GM19455 (cell line): ENCODE results near the gene CIBAR2.

Experiments
- ATAC-seq: cut with Tn5 transposase; IDR thresholded peaks from one replicate; pipeline ENCODE4 v1.9.1; 2021; ENCODE audit not compliant: unreplicated experiment

The CIBAR2 gene

DNA sequence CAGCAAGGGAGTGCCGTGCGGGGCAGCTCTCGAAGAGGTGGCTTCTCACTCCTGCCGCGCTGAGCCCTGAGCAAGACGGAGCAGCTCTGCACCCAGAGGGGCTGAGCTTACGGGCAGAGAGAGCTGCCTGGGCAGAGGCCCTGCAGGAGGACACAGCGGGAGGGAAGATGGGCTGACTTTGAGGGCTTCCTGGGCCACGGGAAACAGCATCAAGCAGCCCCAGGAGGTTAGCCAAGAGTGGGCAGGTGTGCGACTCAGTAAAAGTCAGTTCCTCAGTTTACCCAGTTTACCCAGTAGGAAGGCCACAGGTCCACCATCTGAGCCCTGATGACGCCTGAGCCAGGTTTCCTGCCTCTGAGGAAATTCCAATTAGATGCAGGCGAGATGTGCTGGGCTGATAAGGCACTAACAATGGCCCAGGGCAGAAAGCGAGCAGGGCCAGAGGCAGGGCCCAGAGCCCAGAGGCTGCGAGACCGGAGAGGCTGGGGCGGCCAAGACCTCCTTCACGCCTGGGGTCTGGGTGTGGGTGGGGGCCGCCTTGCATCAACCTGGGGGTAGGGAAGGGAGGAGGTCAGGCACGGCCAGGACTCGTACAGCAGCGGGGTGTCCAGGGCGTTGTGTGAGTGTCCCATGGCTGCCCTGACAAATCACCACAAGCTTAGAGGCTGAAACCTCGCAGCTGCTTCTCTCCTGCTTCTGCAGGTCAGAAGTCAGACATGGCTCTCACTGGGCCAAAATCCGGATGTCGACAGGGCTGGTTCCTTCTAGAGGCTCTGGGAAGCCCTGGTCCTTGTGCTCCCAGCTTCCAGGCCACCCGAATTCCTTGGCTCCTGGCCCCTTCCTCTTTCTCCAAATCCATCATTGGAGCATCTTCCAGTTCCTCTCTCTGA lies 32.0 kb upstream of the CIBAR2 start:
- no peak for ATAC-seq

DNA sequence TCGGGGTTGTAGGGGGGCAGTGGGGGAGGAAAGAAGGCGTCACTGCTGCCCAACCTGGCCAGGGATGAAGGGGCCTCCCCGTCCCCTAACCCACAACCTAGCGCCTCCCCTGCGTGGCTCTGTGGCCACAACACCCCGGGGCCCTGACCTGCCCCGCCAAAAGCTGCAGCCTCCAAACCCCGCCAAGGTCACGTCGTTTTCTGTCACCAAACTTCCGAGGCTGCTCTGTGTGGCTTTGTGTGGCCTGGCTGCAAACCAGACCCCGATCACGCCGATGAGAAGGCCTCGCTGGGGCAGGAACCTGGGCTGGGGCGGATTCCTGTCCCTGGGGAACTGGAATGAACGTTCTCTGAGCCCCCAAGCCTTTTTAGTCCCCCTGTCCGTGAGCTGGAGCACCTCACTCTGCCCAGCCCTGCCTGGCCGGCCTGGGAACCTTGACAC lies 30.5 kb upstream of the CIBAR2 start:
- no peak for ATAC-seq

DNA sequence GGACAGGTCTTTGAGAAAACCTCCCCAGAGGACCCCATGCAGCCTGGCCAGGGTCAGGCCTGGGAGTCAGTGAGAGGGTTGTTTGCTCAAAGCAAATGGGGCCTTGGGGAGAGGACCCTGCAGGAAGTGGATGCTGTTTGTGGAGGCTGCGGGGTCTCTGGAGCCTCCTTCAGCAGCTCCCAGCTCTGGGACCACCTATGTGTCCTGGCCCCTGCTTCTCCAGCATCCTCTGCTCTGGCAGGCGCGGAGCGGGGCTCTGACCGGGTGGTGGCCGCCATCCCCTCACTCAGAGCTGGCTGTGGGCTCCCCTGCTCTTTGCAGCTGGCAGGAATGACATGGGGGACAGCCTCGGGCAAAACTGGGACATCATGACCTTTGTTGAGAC lies 29.8 kb upstream of the CIBAR2 start:
- ATAC-seq = no peak

DNA sequence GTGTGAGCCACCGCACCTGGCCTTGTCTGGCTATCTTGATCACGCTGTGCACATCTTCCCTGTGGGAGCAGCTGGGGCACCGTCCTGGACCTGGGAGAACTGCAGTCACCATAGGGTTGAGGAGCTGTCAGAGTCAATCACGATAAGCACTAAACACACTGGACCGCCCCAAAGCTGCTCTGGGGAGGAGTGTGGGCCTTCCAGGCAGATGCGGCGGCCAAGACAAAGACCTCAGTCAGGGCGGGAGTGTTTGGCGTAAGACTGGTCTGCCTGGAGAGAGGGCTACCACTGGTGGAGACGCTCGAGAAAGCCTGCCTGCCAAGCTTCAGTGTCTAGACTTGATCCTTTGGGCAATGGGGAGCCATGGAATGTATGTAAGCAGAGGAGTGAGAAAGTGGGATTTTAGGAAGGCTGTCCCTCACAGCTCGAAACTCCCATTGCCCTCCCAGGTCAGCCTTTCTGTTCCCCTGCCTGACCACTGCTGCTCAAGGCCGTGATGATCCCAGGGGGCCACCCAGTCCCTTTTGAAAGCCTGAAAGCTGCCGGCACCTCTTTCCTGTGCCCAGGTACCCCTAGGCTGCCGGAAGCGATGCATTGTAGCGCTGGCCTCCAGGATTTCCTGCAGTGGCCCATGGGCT lies 29.3 kb upstream of the CIBAR2 start:
- no peak for ATAC-seq

DNA sequence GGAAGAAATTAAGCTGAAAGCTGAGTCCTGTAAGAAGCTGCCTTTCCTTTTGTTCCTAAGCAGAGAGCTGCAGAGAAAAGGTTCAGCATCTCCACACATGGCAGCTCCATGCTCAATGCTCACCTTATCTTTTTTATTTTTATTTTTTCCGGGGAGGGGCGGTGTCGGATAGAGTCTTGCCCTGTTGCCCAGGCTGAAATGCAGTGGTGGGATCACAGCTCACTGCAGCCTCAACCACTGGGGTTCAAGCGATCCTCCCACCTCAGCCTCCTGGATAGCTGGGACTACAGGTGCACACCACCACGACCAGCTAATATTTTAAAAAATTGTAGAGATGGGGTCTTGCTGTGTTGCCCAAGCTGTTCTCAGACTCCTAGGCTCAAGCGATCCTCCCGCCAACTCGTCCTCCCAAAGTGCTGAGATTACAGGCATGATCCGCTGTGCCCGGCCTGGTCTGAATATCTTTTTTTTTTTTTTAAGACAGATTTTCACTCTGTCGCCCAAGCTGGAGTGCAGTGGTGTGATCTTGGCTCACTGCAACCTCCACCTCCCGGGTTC lies 28.3 kb upstream of the CIBAR2 start:
- no peak for ATAC-seq

DNA sequence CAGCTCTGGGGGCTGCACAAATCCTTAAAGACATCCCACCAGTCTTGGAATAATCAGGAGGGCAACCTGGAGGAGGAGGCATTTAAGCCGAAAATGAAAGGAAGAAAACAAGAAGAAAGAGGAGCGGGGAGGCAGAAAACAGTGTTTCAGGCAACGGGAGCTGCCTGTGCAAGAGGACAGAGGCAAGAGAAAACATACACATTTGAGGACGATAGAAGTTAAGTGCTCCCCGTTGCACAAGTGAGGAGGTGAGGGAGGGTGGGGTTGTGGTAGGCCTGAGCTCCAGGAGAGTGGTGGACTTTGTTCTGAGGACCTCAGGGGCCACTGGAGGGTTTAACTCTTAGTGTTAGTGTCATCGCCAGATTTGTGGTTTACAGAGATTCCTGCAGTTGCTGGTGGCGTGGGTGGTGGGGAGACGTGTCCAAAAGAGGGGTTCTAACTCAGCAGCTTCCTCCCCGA lies 27.6 kb upstream of the CIBAR2 start:
- ATAC-seq = no peak

DNA sequence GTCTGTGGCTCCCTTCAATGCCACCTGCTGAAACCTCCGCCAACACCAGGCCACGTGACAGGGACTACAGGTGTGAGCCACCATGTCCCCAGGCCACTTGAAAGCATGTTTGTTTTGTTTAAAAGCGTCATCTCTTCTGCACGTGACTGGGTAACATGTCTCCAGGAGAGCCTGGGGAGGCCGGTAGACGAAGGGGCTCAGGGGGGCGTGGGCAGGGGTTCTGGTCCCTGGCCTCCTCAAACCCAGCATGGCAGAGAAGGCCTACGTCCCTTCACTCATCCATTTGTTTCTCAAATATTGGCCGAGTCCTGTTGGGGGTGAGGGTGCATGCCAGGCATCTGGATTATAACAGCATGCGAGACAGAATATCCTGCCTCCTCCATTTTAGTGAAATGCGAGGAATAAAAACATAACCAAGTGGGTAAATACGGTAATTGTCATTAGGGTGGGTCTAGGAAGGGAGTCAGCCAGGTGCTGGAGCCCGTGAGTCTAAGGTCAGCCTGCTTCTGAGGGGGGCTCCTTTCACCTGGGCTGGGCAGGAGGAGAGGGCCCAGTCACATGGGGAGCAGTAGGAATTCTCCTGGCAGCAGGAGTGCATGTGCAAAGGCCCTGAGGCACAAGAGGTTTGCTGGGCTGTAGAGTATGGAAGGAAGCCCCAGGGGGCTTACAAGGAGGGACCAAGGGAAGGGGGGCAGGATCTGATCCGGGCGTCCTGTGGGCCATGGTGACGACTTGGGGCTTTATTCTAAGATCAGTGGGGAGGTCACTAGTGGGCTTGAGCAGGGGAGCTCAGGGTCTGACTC lies 26.8 kb upstream of the CIBAR2 start:
- ATAC-seq = no peak

DNA sequence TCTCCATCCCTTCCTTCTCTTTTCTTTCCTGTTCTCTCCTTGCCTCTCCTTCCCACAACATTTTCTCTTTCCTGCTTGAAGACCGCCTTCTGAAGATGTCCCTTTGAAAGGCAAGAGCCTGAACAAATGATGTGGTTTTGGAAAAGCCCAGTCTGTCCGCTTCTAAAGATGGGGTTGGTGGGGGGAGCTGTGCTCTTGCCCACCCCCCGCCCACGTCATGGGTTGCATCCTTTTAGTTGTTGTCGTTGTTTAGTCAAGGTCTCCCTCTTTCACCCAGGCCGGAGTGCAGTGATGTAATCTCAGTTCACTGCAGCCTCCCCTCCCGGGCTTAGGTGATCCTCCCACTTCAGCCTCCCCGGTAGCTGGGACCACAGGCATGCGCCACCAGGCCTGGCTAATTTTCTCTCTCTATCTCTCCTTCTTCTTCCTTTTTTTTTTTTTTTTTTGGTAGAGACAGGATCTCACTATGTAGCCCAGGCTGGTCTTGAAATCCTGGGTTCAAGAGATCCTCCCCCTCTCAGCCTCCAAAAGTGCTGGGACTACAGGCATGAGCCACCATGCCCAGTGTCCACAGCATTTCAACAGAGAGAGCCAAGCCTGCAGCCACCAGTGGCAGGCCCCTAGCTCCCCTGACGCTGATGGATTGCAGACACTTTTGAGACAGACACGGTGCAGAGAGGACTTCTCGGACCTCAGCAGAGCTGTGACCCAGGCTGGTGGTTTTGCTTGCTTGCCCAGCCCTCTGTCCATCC lies 26.0 kb upstream of the CIBAR2 start:
- ATAC-seq = no peak

DNA sequence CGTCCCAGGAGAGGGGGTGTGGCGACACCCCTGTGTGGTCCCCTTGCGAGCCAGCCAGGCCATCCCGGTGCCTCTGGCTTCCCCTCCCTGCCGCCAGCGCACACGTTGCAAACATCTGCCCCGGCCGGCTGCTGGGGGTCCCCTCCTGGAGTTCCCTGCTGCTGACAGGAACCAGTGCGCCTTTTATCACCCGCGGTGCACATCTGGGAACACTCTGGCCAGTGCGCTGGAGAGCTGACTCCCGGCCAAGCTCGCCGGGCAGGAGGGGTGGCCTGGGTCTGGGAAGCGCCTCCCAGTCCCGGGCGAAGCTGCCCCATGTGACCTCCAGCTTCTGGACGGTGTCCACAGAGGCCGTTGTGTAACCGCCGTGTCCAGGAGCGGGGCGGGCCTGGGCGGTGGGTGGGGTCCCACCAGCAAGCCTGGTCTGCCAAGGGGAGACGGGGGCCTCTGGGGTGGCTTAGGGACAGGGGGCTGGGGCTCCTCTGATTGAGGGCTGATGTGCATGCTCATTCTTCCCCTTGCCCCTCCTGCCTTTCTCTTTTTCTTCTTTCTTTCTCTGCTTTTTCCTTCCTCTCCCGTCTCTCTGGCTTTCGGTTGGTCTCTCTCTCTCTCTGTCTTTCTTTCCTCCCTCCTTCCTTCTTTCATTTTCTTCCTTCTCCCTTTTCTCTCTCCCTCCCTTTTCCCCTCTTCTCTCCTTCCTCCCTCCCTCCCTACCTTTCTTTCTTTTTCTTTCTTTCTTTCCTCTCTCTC lies 25.2 kb upstream of the CIBAR2 start:
- ATAC-seq = no peak

DNA sequence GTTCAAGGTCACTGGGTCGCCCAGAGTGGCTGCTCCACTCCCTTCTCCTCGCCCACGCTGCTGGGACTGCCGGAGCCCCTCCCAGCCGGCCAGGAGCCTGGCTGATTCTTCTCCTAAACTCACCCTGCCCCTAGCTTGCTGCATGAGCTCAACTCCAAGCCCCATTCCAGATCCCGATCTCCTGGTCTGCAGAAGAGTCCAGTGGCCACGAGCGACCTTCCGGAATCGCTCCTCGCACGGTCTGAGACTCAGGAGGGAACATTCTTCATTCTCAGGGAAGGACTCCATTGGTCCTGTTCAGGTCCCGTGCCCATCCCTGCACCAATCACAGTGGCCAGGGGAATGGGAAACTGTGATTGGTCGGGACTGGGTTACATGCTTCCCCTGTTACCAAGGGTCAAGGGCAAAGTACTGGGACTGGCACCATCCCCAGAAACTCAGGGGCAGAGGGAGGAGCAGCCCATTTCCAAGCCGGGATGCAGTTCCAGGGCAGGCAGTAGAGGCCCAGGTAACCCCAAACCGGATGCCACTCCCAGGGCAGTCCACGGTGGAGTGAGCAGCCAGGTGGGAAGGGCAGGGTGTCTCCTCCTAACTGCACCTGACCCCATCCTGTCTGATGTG lies 24.5 kb upstream of the CIBAR2 start:
- no peak for ATAC-seq

DNA sequence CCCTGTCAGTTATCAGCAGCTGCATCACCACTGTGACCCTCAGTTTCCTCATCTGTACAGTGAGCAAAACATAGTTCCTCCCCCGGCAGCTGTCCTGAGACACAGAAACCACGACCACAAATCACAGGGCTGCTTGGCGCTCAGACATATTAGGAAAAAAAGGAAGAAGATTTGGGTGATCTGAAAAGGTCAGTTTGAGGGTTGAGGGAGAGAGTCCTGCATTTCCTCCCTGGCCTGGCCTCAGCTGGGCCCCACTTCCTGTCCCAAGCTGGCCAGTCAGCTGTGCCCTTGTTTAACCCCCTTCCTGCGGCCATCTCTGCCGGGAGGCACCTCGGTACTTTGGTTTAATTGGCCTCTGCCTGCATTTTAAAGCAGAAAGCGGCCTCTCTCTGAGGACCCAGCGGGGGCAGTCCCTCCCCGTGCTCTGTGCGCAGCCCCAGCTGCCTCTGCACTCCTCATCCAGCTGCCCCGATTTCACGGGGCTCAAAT lies 24.0 kb upstream of the CIBAR2 start:
- no peak for ATAC-seq

DNA sequence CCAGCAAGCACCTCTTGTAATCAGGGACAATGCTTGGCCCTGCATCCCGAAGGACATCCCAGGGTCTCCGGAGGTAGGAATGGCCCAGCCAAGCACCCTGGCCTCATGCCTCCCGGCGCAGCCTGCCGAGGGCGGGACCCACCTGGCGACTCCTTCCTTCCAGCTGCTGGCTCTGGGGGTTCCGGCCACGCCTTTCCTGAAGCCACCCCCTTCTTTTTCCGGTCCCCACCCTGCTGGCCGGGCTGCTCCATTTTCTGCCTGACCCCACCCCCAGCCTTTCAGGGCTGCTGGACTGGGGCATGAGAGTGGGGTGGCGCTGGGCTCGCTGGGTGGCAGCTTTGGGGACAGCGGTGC lies 22.5 kb upstream of the CIBAR2 start:
- no peak for ATAC-seq

DNA sequence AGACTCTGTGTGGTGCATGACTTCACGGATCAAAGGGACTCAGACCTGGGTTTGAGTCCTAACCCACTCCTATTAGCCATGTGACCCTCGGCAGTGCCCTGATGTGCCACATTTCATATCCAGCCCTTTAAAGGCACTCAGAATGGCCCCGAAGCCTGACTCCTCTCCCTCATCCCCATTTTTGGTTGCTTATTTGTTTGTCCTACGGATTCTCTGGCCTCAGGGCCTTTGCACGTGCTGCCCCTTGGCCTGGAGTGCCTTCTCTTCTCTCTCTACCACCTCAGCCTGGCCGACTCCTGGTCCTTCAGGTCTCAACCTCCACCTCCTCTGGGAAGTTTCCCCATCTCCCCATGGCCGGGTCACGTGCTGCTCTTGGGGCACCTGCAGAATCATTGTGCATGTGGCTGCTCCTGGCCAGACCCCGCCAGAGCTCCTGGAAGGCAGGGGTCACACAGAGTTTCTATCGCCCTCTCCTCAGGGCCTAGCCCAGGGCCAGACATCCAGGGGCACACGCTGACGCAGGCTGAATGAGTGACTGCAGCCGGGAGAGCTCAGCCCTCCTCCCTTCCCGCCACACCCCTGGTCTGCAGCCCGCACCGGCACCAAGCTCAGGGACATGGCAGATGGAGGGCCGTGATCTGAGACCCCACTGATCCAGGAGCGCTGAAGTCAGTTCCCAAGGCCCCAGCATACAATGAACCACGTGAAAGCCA lies 22.0 kb upstream of the CIBAR2 start:
- ATAC-seq = no peak

DNA sequence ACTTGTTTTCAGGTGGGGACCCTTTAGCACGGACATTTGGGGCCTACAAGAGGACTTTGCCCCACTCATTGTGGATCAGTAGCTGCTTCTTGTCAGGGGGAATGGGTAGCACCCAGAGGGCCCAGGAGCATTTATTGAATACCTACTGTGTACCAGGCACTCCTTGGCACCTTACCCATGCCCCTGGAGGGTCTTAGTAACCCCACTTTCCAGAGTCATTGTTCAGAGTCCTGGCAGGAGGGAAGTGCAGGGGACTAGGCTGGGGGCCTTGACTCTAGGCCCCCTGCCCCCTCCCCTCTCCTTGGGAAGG lies 21.0 kb upstream of the CIBAR2 start:
- no peak for ATAC-seq

DNA sequence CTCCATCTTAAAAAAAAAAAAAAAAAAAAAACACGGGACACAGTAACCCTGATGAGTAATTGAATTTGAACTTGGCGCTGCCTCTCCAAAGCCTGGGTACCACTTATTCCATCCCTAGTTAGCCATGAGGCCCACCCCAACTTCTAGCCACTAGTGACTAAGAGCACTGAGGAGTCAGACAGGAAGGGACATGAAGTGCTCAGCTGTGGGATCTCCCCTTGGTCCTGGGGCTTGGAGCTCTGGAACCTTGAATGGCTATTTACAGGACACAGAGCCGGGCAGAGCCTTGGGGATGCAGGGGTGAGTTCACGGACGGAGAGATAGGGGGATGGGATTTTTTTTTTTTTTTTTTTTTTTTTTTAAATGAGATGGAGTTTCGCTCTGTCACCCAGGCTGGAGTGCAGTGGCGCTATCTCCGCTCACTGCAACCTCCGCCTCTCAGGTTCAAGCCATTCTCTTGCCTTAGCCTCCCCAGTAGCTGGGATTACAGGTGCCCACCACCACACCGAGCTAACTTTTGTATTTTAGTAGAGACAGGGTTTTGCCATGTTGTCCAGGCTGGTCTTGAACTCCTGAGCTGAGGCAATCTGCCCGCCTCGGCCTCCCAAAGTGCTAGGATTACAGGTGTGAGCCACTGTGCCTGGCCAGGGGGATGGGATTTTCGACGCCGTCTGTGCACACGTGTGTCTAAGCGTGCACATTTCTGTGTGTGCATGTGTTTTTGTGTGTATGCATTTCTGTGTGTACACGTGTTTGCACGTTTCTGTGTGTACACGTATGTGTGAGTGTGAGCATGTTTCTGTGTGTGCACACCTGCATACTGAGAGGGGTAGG lies 20.4 kb upstream of the CIBAR2 start:
- no peak for ATAC-seq

DNA sequence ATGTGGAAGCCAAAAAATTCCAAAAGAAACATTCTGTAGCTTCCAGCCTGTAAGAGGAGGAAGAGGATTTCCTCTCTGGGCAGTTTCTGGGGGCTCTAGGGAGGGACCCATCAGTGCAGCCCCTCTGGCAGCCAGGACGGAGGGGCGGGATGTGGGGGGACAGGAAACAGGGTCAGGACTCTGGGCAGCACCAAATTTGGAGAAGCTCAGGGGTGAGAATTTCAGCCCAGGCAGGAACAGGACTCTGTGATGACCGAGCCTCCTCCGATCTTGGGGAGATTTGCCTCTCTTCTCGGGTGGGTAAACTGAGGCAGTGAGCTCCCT lies 18.4 kb upstream of the CIBAR2 start:
- no peak for ATAC-seq

DNA sequence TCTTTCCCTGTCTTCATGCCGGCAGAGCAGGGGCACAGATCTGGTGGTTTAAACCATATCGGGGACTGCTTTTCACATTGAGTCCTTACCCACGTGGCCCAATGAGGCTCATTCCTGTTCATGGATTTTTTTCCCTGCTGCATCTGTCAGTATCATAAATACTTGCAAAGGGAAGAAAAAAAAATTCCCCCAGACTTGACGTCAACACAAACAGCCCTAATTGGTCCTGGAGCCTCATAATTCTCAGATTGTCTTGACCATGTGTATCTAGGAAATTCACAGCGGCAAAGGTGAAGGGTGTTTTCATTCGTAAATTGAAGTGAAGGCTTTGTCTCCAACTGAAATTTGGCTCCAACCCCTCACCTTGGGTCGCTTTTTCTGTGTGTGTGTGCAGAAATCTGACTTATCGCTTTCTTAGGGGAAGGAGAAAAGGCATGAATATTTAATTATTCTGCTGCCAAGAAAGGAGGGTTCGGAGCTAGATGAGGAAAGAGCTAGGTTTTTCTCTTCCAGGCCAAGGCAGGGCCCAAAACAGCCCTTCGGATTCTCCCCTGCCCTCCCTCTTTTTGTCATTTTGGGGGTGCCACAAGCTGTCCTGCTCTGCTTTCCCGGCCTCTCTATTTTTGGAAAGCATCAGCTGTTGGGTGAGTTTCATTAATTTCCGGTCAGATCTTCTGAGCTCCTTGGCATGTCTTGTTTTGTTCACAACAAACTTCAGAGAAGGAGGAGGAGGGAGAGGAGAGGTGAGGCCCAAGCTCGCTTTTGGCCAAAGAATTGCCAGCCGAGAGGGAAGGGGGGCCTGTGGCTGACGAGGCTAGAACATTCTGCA lies 17.8 kb upstream of the CIBAR2 start:
- no peak for ATAC-seq
